Stimulated activated CD4-positive, alpha-beta T cell treated with anti-CD3 and anti-CD28 coated beads, Interleukin-4, amount 100 ng/mL, for 48 hours (primary cell): ENCODE results near the gene KRT4.
"Not testable (repeated sequence)": the region's sequence is repeated elsewhere in the genome, so short reads cannot be mapped to it uniquely, and the experiment has no call there.

Experiments
- DNase-seq, 2 donors: peaks; one replicate each; pipeline ENCODE4 v3.0.0-alpha.2; 2020; ENCODE audit warnings: low read depth in 2 of 2

KRT4 gene

GRCh38 chr12:52774629-52775250 is 39.2 kb downstream of the KRT4 start:
- DNase-seq: no peak

DNA sequence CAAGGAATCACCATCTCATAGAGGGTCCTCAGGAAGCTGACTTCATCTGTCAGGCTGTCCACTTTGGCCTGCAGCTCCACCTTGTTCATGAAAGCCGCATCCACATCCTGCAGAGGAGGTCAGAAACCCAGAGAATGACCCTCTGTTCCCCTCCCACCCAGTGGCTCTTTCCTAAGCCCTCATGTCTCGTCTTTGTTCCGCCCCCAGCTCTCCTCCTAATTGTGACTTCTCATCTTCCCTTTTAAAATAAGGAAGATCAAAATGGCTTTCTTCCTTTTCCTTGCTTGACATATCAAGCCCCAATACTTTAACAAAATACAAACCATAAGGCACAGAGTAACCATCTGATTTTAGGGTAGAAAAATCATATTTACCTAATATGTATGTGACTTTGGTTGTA is 41.1 kb downstream of the KRT4 start:
- DNase-seq: no peak

DNA sequence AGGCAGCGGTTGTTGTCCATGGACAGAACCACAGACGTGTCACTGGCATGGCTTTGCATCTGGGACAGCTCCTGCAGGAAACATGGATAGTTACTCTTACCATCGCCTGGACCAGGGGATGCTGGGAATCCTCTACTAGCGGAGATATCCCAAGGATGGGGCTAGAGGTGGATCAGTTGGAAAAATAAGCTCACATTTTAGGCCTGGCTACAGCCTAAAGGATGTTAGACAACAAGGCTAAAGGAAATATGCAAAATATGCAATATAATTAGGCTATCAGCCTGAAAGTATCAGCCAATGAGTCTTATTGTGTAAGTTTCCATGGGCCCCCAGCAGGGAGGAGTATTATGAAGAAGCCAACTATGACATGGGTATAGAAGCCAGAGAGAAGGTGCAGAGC is 41.7 kb downstream of the KRT4 start:
- DNase-seq: no peak

DNA sequence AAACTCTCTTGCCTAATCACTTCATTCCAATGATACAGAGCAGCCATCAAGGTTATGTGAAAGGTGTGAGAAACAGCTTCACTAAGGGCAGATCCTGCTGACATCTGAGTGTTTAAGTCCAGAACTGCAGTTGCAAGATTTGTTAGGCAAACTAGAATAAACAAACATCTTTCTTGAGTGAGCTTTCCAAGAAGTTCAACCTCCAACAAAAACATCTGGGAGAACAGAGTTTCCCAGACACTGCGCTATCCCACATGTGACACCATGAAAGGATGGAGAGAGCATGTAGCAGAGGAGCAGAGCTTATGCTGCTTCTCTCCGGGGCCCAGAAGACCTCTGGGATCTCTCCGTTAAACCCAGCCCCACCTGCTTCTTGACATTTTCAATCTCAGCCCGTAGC is 42.4 kb downstream of the KRT4 start:
- no peak for DNase-seq

DNA sequence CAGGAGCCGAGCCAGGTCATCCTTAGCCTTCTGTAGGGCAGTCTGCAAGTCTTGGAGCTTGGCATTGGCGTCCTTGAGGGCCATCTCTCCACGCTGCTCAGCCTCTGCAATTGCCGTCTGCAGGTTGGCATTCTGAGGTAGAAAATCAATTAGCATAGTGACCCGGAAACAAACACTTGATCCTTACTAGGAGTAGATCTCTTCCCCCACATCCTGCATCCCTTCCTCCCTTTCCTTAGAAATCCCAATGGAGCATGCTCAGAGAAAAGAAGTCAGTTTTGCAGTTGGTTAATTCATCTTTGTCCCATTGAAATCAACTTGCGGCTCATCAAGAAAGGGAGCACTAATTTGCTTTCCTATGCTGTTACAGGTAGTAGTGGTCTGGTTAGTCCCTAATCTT is 42.8 kb downstream of the KRT4 start:
- DNase-seq: no peak

- DNase-seq: no peak
Measured at GRCh38 chr12:52769946-52770345, 44.0 kb downstream of the KRT4 start.

DNA sequence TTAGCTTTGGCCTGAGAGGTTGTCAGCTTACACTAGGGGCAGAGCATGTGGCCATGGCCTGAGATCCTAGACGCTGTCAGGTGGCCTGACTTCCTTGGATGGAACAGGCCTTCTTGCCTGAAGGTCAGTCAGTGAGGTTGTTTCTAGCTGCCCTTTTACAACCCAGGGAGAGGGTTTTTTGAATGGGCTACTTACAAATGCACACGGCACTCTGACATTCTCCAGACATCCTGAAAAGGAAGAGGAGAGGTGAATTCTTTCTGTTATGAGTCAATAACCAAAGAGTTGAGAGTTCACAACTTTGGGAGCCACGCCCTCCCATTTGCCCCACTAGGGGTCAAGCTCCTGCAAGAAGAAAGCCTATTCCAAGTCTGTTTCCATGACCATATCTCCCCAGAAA is 44.6 kb downstream of the KRT4 start:
- DNase-seq: no peak

GRCh38 chr12:52768479-52769200 is 45.3 kb downstream of the KRT4 start:
- no peak for DNase-seq

DNA sequence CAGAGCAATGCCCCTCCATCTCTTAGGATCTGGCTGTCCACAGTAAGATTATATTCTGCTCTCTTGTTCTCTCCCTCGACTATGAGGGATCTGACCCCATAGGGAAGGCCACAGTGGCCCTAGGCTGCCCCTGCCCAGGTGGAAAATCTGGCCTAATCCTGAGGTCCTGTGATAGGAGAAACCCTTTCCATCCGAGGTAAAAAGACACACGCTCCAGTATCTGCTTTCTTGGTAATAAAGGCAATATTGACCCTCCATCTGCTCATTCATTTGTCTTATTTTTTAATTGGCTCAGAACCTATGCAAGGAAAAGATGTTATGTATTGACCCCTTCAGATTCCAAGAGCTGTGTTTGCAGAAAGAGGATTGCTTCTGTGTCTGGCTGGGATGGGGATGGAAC is 46.5 kb downstream of the KRT4 start:
- no peak for DNase-seq

- DNase-seq: no peak
Measured at GRCh38 chr12:52767020-52767379, 46.9 kb downstream of the KRT4 start.

- no peak for DNase-seq
Measured at GRCh38 chr12:52766351-52767019, 47.4 kb downstream of the KRT4 start.

- DNase-seq: no peak
Measured at GRCh38 chr12:52765702-52766101, 48.2 kb downstream of the KRT4 start.

DNA sequence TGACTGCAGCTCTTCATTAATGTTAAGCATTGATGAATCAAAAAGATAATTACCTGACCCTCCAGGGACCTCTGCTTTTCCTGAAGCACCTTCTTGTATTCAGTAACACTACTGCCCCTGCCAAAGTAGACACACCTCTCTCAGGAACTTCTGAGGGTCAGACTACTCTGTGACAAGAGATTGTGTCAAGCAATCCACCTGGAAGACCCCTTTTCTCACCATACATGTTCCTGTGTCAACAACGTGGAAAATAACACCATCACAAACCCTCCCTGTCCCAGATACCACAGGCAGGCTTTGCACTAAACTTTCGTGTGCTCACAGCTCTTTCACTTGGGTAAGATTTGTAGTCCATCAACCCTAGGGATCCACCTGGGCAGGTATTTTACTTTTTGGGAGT is 49.9 kb downstream of the KRT4 start:
- no peak for DNase-seq

- no peak for DNase-seq
Measured at GRCh38 chr12:52763036-52763659, 50.8 kb downstream of the KRT4 start.

DNA sequence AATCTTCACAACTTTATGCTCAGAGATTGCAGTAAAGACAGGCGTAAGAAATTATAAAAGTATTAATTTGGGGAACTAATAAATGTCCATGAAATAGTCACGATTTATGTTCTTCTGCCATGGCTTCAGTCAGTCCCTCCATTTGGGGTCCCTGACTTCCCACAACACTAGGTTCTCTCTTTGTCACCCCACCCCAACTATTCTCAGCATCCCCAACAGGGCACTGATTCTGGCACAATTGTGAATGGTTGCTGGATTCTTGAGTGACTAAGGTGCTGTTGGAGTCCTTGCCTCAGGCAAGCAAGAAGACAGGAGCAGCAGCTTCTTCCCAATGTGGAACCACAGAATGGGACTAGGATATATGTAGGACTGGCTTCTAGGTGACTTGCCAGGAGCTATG is 52.1 kb downstream of the KRT4 start:
- no peak for DNase-seq

- not testable (repeated sequence) for DNase-seq
Measured at GRCh38 chr12:52761218-52761617, 52.7 kb downstream of the KRT4 start.

DNA sequence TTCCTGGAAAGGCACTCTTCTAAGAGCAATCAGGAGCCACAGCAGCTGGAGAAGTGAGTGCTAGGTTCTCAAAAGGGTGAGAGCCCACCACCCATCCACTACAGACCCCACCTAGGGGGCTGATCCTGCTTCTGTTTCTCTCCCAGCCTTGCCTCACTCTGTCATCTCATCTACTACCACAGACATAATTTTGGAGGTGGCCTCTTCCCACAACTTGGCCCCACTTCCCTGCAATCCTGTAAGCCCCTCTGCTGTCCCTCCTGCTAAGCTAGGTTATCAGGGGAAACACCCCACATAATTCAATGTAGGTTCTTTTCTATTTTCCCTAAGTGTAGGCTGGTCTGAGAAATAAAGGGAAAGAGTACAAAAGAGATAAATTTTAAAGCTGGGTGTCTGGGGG is 53.3 kb downstream of the KRT4 start:
- no peak for DNase-seq

- no peak for DNase-seq
Measured at GRCh38 chr12:52759695-52760094, 54.2 kb downstream of the KRT4 start.

DNA sequence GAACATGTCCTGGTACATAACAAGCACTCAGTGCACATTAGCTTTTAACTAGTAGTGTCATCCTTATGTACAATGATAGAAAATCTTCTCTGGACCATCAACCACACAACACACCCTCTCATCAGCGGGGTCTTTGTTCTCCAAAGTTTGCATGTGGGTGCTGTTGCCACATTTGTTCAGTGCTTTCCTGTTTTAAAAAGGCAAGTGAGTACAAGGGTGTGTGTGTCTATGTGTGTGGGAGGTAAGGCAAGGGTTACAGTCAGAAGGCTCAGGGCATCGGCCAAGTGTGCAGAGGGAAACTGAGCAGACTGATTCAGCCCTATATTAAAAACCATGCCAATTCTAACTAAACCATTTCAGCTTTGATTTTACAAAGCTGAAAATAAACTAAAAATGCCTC is 54.7 kb downstream of the KRT4 start:
- no peak for DNase-seq

DNA sequence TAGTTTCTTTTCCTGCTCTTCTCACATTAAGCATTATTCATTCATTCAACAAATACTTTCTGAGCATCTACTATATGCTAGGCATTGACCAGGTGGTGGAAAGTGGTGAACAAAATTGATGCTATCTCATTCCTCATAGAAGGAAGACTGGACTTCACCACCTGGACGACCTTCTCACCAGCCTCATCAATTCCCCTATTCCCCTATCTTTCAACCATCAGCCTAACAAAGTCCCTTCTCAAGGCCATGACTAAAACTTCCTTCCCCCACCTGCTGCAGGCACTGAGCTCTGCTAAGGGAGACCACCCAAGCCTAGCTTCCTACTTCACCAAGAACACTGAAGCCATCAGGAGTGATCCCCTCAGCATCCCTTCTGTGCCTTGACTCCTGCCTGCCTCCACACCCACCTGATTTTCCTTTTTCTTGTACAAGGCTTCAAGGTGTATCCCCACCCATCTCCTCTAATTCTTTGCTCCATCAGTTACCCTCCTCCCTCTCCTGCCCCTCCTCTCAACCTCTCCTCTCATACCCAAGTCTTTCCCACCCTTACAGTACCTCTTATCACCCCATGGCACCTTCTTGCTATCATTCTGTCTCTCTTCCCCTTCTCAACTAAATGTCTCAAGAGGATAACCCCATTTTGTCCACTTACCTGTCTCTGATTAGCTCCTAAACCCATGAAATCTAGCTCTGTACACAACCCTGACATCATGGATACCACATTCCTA is 56.3 kb downstream of the KRT4 start:
- DNase-seq: no peak
